Astrocyte of the spinal cord (primary cell): ENCODE measurements around the gene GPX7.

Source experiments
- DNase-seq: peaks from one replicate; pipeline ENCODE4 v3.0.0; 2011; ENCODE audit warnings: low read depth, low spot score
- H3K4me3 ChIP-seq: 2 replicates; pipeline ENCODE4 v1.5.1; 2011; ENCODE audit warnings: low read depth, mild to moderate bottlenecking, low read length, moderate library complexity
- in situ Hi-C: cut with HindIII; loops from 2 replicates; pipeline ENCODE4 v1.10.0; 2017; ENCODE audit warnings: low sequenced_read_pairs
- TF ChIP-seq, protein P1 (sequence below): IDR thresholded peaks from 2 replicates; pipeline ENCODE4 v1.5.1; 2012; ENCODE audit warnings: low read depth, mild to moderate bottlenecking, low read length, inconsistent platforms

GPX7 gene

GRCh38 chr1:52657702-52658101 is 55.5 kb downstream of the GPX7 start:
- in situ Hi-C loops, result no loop called here
- TF ChIP-seq, protein P1, sequence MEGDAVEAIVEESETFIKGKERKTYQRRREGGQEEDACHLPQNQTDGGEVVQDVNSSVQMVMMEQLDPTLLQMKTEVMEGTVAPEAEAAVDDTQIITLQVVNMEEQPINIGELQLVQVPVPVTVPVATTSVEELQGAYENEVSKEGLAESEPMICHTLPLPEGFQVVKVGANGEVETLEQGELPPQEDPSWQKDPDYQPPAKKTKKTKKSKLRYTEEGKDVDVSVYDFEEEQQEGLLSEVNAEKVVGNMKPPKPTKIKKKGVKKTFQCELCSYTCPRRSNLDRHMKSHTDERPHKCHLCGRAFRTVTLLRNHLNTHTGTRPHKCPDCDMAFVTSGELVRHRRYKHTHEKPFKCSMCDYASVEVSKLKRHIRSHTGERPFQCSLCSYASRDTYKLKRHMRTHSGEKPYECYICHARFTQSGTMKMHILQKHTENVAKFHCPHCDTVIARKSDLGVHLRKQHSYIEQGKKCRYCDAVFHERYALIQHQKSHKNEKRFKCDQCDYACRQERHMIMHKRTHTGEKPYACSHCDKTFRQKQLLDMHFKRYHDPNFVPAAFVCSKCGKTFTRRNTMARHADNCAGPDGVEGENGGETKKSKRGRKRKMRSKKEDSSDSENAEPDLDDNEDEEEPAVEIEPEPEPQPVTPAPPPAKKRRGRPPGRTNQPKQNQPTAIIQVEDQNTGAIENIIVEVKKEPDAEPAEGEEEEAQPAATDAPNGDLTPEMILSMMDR, result no peak
- no peak overlapping the region for H3K4me3 ChIP-seq
- DNase-seq, result no peak
